Measurements from ENCODE around the gene ANKRD17. TPM values are rescaled to one million over a fixed set of nuclear protein-coding genes. Genes with fewer than 3 reads are reported as not detected.

ANKRD17 gene
- total RNA-seq, 1 experiment from 2014 or later, result 62.1 TPM

DNA sequence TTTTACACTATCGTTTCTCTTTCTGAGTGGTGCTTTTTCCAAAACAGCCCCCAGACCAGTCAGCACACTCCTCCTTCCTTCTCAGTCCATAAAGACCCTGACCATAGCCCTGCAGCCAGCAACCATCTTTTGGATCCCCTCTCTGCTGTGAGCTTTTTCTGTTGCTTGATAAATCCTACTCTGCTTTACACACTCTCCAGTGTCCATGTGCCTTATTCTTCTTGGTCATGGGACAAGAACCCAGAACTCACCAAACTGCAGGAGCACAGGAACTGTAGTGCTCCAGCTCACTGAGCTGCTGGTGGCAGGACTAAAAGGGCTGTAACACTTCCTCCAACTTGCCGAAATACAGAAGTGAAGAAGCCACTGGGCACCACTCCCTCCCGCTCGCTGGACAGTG is 221.5 kb downstream of the ANKRD17 start:
- ChIA-PET CTCF (no interaction called here), POLR2A (no interaction called here), RAD21 (ENCODE audit: low non-redundant PET in 1 of 2, low total read pairs in 2 of 2, uncharacterized antibody in 2 of 2, unreplicated experiment in 2 of 2) (no interaction called here)
- DNase-seq (ENCODE audit: low read depth, low spot score), result no peak
- Histone ChIP-seq H3K9ac (ENCODE audit: low read length) (no peak overlapping the region), H3K27me3 (ENCODE audit: insufficient read depth, low read length) (no peaks in the 10 kb centered on the region), H3K27ac (ENCODE audit: low read depth, low read length) (no peak overlapping the region), H3K9me2 (ENCODE audit: insufficient read depth) (no peaks in the 10 kb centered on the region), H3K4me2 (ENCODE audit: low read length) (no peak overlapping the region), H3K4me1 (ENCODE audit: control insufficient read depth in 1 of 2, insufficient read depth in 2 of 2, low read length in 2 of 2) (peaks cover 0 to 3% of the 10 kb centered on the region in 2 experiments; a peak in 1 of 4 replicates), H3K4me3 (replicated peaks in 1 of 2; ENCODE audit: low read depth in 1 of 2, low read length in 2 of 2) (no peak overlapping the region), H3K79me2 (ENCODE audit: insufficient read depth, low read length) (no peaks in the 10 kb centered on the region), H3K36me3 (ENCODE audit: control insufficient read depth in 1 of 2, insufficient read depth in 2 of 2, low read length in 2 of 2) (no peaks in the 10 kb centered on the region), H3K9me3 (ENCODE audit: control insufficient read depth in 1 of 2, insufficient read depth in 1 of 2, low read depth in 1 of 2, low read length in 2 of 2) (peaks cover 9 to 12% of the 10 kb centered on the region in 2 experiments; a peak in 3 of 4 replicates), H4K20me1 (ENCODE audit: insufficient read depth) (no peaks in the 10 kb centered on the region), H2AFZ (ENCODE audit: low read depth, low read length, poor library complexity, severe bottlenecking) (no peak overlapping the region)
- intact Hi-C loops (cut with micrococcal nuclease), result loop anchor here (5.0 kb wide), 1 partner anchor 220 kb away; the partner anchor contains the start of gene ANKRD17
- TF ChIP-seq, protein P1, sequence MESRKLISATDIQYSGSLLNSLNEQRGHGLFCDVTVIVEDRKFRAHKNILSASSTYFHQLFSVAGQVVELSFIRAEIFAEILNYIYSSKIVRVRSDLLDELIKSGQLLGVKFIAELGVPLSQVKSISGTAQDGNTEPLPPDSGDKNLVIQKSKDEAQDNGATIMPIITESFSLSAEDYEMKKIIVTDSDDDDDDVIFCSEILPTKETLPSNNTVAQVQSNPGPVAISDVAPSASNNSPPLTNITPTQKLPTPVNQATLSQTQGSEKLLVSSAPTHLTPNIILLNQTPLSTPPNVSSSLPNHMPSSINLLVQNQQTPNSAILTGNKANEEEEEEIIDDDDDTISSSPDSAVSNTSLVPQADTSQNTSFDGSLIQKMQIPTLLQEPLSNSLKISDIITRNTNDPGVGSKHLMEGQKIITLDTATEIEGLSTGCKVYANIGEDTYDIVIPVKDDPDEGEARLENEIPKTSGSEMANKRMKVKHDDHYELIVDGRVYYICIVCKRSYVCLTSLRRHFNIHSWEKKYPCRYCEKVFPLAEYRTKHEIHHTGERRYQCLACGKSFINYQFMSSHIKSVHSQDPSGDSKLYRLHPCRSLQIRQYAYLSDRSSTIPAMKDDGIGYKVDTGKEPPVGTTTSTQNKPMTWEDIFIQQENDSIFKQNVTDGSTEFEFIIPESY (IDR thresholded peaks at IDR 0.05; ENCODE audit: extremely low read depth, insufficient replicate concordance, low read length), result no peak
- no peak for TF ChIP-seq YY1 (IDR thresholded peaks at IDR 0.05; ENCODE audit: extremely low read depth, insufficient replicate concordance, low read depth, low read length)
- TF ChIP-seq, protein P2, sequence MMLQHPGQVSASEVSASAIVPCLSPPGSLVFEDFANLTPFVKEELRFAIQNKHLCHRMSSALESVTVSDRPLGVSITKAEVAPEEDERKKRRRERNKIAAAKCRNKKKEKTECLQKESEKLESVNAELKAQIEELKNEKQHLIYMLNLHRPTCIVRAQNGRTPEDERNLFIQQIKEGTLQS (IDR thresholded peaks at IDR 0.05), result no peak
- TF ChIP-seq EZH2phosphoT487 (IDR thresholded peaks at IDR 0.05; ENCODE audit: borderline replicate concordance), result no peak
- TF ChIP-seq ELF1 (IDR thresholded peaks at IDR 0.05; ENCODE audit: borderline replicate concordance, low read depth), result no peak
- TF ChIP-seq JUND (IDR thresholded peaks at IDR 0.05), result no peak
- TF ChIP-seq SIN3A (IDR thresholded peaks at IDR 0.05; ENCODE audit: low read depth), result no peak
- ATAC-seq, result no peak
- no TSS peak for BruUV-seq (replicated peaks)

DNA sequence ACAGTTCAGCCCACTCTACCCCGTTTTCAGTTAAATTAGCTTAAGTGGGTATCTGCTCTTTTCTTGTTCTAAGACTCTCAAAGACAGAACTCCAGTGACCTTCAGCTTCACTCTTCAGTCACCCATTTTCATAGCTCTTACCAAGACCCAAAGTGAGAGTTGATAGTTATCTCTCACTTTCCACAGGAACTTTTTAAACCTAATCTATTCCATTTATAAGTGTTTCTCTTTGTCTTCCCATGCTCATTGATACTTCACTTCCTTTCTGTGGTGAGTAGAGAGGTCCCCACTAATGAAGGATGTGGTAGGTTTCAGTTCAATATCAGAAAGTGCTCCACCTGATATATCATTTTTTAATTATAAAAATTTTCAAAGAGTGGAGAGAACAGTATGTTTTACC is 222.5 kb downstream of the ANKRD17 start:
- Histone ChIP-seq H3K27ac (ENCODE audit: low read depth, low read length) (no peak overlapping the region), H3K4me1 (ENCODE audit: control insufficient read depth in 1 of 2, insufficient read depth in 2 of 2, low read length in 2 of 2) (peaks cover 0 to 3% of the 10 kb centered on the region in 2 experiments; a peak in 1 of 4 replicates), H3K9ac (ENCODE audit: low read length) (no peak overlapping the region), H4K20me1 (ENCODE audit: insufficient read depth) (no peaks in the 10 kb centered on the region), H3K9me2 (ENCODE audit: insufficient read depth) (no peaks in the 10 kb centered on the region), H3K4me2 (ENCODE audit: low read length) (no peak overlapping the region), H3K36me3 (ENCODE audit: control insufficient read depth in 1 of 2, insufficient read depth in 2 of 2, low read length in 2 of 2) (no peaks in the 10 kb centered on the region), H3K27me3 (ENCODE audit: insufficient read depth, low read length) (no peaks in the 10 kb centered on the region), H3K4me3 (replicated peaks in 1 of 2; ENCODE audit: low read depth in 1 of 2, low read length in 2 of 2) (no peak overlapping the region), H3K79me2 (ENCODE audit: insufficient read depth, low read length) (no peaks in the 10 kb centered on the region), H3K9me3 (ENCODE audit: control insufficient read depth in 1 of 2, insufficient read depth in 1 of 2, low read depth in 1 of 2, low read length in 2 of 2) (peaks cover 9 to 12% of the 10 kb centered on the region in 2 experiments; a peak in 3 of 4 replicates), H2AFZ (ENCODE audit: low read depth, low read length, poor library complexity, severe bottlenecking) (no peak overlapping the region)
- no peak for ATAC-seq
- ChIA-PET POLR2A (no interaction called here), CTCF (no interaction called here), RAD21 (ENCODE audit: low non-redundant PET in 1 of 2, low total read pairs in 2 of 2, uncharacterized antibody in 2 of 2, unreplicated experiment in 2 of 2) (no interaction called here)
- BruUV-seq (replicated peaks), result no TSS peak
- intact Hi-C loops (cut with micrococcal nuclease), result loop anchor here (5.0 kb wide), 1 partner anchor 221 kb away; the partner anchor contains the start of gene ANKRD17
- DNase-seq (ENCODE audit: low read depth, low spot score), result no peak
- TF ChIP-seq EZH2 (IDR thresholded peaks at IDR 0.05) (no peak), FOSL1 (IDR thresholded peaks at IDR 0.05; ENCODE audit: low read depth) (no peak), CEBPB (IDR thresholded peaks at IDR 0.05; ENCODE audit: low read depth) (no peak), EZH2phosphoT487 (IDR thresholded peaks at IDR 0.05; ENCODE audit: borderline replicate concordance) (no peak), CBX3 (IDR thresholded peaks at IDR 0.05; ENCODE audit: low read depth) (no peak), TCF7L2 (IDR thresholded peaks at IDR 0.05; ENCODE audit: borderline replicate concordance, extremely low read depth, insufficient read depth, insufficient read length) (no peak)
- TF ChIP-seq, protein P3, sequence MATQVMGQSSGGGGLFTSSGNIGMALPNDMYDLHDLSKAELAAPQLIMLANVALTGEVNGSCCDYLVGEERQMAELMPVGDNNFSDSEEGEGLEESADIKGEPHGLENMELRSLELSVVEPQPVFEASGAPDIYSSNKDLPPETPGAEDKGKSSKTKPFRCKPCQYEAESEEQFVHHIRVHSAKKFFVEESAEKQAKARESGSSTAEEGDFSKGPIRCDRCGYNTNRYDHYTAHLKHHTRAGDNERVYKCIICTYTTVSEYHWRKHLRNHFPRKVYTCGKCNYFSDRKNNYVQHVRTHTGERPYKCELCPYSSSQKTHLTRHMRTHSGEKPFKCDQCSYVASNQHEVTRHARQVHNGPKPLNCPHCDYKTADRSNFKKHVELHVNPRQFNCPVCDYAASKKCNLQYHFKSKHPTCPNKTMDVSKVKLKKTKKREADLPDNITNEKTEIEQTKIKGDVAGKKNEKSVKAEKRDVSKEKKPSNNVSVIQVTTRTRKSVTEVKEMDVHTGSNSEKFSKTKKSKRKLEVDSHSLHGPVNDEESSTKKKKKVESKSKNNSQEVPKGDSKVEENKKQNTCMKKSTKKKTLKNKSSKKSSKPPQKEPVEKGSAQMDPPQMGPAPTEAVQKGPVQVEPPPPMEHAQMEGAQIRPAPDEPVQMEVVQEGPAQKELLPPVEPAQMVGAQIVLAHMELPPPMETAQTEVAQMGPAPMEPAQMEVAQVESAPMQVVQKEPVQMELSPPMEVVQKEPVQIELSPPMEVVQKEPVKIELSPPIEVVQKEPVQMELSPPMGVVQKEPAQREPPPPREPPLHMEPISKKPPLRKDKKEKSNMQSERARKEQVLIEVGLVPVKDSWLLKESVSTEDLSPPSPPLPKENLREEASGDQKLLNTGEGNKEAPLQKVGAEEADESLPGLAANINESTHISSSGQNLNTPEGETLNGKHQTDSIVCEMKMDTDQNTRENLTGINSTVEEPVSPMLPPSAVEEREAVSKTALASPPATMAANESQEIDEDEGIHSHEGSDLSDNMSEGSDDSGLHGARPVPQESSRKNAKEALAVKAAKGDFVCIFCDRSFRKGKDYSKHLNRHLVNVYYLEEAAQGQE (IDR thresholded peaks at IDR 0.05; ENCODE audit: low read depth), result no peak
